ENCODE results near the gene CACNA1S.

CACNA1S gene

GRCh38 chr1:201023920-201024624, 88.2 kb downstream of the CACNA1S start:
- Mint-ChIP-seq H3K27me3 (no peaks in the 10 kb centered on the region), H3K4me3 (peak overlapping the region; percentile 34), H3K27ac (no peak overlapping the region), H3K36me3 (no peaks in the 10 kb centered on the region), H3K9me3 (no peaks in the 10 kb centered on the region), H3K4me1 (peaks cover 53% of the 10 kb centered on the region)
- ATAC-seq (ENCODE audit: low read depth) (peak; percentile 0), DNase-seq (ENCODE audit: low spot score in 2 of 2) (no peak)

DNA sequence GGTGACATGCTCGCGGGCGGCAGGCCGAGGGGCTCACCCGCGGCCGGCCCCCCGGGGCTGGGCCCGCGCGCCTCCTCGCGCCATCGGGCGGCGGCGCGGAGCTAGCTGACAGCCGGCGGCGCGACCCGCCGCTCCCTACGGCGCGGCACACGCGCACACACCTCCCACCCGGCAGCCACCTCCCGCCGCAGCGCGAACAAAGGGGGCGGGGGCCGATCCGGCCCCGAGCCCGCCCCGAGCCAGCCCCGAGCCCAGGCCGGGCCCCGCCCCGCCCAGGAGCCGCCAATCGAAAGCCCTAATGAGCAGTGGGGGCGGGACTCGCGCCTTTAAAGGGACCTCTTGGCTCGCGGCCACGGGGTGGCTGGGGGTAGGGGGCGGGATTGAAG, 88.7 kb downstream of the CACNA1S start, which contains the start of gene KIF21B:
Gene KIF21B, minus strand, starts transcription at position 198 of the 386 bp plus-strand sequence. CDS start 331 bp downstream, outside the sequence.
- Mint-ChIP-seq H3K36me3 (no peaks in the 10 kb centered on the region), H3K4me1 (peaks cover 53% of the 10 kb centered on the region), H3K27ac (peak within 1 kb of the TSS; percentile 95), H3K4me3 (peak within 1 kb of the TSS; percentile 93), H3K9me3 (no peaks in the 10 kb centered on the region), H3K27me3 (no peaks in the 10 kb centered on the region)
- ATAC-seq (ENCODE audit: low read depth): peak; percentile 78
- DNase-seq (ENCODE audit: low spot score in 2 of 2): peak; percentile 89 to 90

- DNase-seq (ENCODE audit: low spot score in 2 of 2) (peak in 1 of 2 donors; percentile 28), ATAC-seq (ENCODE audit: low read depth) (peak; percentile 9)
- Mint-ChIP-seq H3K4me1 (peaks cover 58% of the 10 kb centered on the region), H3K27ac (peak overlapping the region; percentile 95), H3K9me3 (no peaks in the 10 kb centered on the region), H3K27me3 (no peaks in the 10 kb centered on the region), H3K4me3 (peak overlapping the region; percentile 93), H3K36me3 (no peaks in the 10 kb centered on the region)
Measured at GRCh38 chr1:201022820-201023516, 89.3 kb downstream of the CACNA1S start.

DNA sequence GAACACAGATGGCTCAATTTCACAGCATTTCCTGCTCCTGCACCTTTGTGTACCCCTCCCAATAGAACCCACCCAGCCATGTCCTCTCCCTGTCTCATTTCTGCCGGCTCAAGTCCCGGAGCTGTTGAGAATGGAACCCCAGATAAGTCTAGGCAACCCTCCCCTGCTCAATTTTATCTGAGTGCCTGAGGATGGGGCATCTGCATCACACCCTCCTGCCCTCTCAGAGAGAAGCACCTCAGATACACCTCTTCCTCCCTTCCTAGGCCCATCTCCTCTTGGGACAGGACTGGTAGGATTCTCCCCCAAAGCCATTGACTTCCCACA, 89.8 kb downstream of the CACNA1S start:
- peak overlapping the region; percentile 93 for H3K4me3 Mint-ChIP-seq

GRCh38 chr1:201021630-201022492, 90.4 kb downstream of the CACNA1S start:
- peak overlapping the region; percentile 93 for H3K4me3 Mint-ChIP-seq
- no peak for ATAC-seq (ENCODE audit: low read depth)
- peaks cover 59% of the 10 kb centered on the region for H3K4me1 Mint-ChIP-seq
- H3K27ac Mint-ChIP-seq: peak overlapping the region; percentile 95
- no peaks in the 10 kb centered on the region for H3K36me3 Mint-ChIP-seq
- H3K9me3 Mint-ChIP-seq: no peaks in the 10 kb centered on the region
- H3K27me3 Mint-ChIP-seq: no peaks in the 10 kb centered on the region
- DNase-seq (ENCODE audit: low spot score in 2 of 2): peak in 1 of 2 donors; percentile 18

More for the DNA sequence above, 89.8 kb downstream of the CACNA1S start:
- no peak for DNase-seq (ENCODE audit: low spot score in 2 of 2)
- Mint-ChIP-seq H3K4me1 (peaks cover 57% of the 10 kb centered on the region), H3K36me3 (no peaks in the 10 kb centered on the region), H3K9me3 (no peaks in the 10 kb centered on the region), H3K27ac (peak overlapping the region; percentile 95), H3K27me3 (no peaks in the 10 kb centered on the region)
- ATAC-seq (ENCODE audit: low read depth): no peak

GRCh38 chr1:201020721-201021629, 91.3 kb downstream of the CACNA1S start:
- Mint-ChIP-seq H3K4me1 (peaks cover 58% of the 10 kb centered on the region), H3K27ac (peak overlapping the region; percentile 95), H3K9me3 (no peaks in the 10 kb centered on the region), H3K4me3 (peak overlapping the region; percentile 93), H3K36me3 (no peaks in the 10 kb centered on the region), H3K27me3 (no peaks in the 10 kb centered on the region)
- DNase-seq (ENCODE audit: low spot score in 2 of 2) (peak in 1 of 2 donors; percentile 16), ATAC-seq (ENCODE audit: low read depth) (no peak)

- no peaks in the 10 kb centered on the region for H3K27me3 Mint-ChIP-seq
- H3K4me3 Mint-ChIP-seq: peak overlapping the region; percentile 80
- ATAC-seq (ENCODE audit: low read depth) (peak; percentile 20), DNase-seq (ENCODE audit: low spot score in 2 of 2) (peak; percentile 23 to 30)
- H3K9me3 Mint-ChIP-seq: no peaks in the 10 kb centered on the region
- no peaks in the 10 kb centered on the region for H3K36me3 Mint-ChIP-seq
- peak overlapping the region; percentile 95 for H3K27ac Mint-ChIP-seq
- H3K4me1 Mint-ChIP-seq: peaks cover 60% of the 10 kb centered on the region
Measured at GRCh38 chr1:201020040-201020591, 92.1 kb downstream of the CACNA1S start.

- peak; percentile 59 to 78 for DNase-seq (ENCODE audit: low spot score in 2 of 2)
Measured at GRCh38 chr1:201019321-201019977, 92.8 kb downstream of the CACNA1S start.

DNA sequence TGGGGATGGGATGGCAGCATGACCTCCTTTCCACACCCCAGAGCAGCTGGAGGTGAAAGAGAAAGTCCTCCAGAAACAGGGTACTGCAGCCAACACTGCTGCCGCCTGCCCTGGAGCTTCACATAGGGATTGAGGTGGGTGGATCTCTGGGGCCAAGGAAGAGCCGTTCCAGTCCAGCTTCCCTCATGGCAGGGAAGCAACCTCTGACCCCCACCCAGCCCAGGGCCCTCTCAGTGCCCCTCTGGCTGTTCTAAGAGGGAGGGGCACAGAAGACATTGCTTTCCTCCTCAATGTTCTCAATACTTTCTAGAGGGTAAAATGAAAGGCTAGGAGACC, 94.4 kb downstream of the CACNA1S start:
- no peaks in the 10 kb centered on the region for H3K9me3 Mint-ChIP-seq
- no peaks in the 10 kb centered on the region for H3K36me3 Mint-ChIP-seq
- H3K4me1 Mint-ChIP-seq: peaks cover 69% of the 10 kb centered on the region
- no peak overlapping the region for H3K27ac Mint-ChIP-seq
- H3K27me3 Mint-ChIP-seq: no peaks in the 10 kb centered on the region
- no peak for DNase-seq (ENCODE audit: low spot score in 2 of 2)
- peak overlapping the region; percentile 57 for H3K4me3 Mint-ChIP-seq
- ATAC-seq (ENCODE audit: low read depth): no peak

More at GRCh38 chr1:201019321-201019977, 92.8 kb downstream of the CACNA1S start:
- Mint-ChIP-seq H3K27me3 (no peaks in the 10 kb centered on the region), H3K36me3 (no peaks in the 10 kb centered on the region), H3K9me3 (no peaks in the 10 kb centered on the region), H3K27ac (peak overlapping the region; percentile 95), H3K4me3 (peak overlapping the region; percentile 72), H3K4me1 (peaks cover 64% of the 10 kb centered on the region)
- peak; percentile 71 for ATAC-seq (ENCODE audit: low read depth)

DNA sequence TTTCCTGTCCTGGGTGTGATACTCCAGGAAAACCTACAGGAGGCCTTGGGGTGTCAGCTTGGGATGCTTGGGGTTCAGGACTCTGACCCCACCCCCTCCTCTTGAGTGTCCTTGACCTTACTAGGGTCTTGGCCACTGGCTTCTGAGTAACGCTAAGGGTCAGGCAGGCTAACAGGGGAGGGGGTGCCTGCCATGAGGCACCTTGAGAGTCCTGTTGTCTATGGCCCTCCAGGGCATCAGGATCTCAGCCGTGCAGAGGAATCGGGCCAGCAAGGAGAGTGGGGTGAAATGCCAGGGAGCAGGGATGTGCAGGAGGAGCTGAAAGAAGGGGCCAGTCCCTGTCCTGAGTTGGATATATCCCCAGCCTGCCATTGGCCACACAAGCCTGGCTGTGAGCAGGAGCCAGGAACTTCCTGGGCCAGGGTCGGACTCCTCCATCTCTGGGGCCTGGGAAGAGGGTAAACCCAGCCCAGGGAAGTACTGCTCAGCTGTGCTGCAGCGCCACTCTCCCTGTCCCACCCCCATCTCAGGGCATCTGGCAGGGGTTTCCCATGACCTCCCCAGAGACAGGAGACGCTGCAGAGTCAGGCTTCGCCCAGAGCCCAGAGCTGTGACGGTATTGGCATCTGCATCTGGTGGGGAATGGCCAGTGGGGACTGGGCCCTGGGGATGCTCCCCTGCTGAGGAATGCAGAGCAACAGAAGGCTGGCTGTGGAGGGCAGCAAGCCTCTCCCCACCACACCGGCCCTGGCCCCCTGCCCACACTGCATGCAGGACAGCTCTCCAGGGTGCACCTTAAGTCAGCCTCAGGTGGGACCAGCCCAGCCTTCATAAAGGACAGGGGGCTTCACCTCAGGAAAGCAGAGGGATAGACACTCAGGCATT, 95.0 kb downstream of the CACNA1S start:
- H3K27me3 Mint-ChIP-seq: no peaks in the 10 kb centered on the region
- H3K4me3 Mint-ChIP-seq: peak overlapping the region; percentile 57
- no peaks in the 10 kb centered on the region for H3K36me3 Mint-ChIP-seq
- no peaks in the 10 kb centered on the region for H3K9me3 Mint-ChIP-seq
- H3K27ac Mint-ChIP-seq: peak overlapping the region; percentile 74
- H3K4me1 Mint-ChIP-seq: peaks cover 68% of the 10 kb centered on the region
- DNase-seq (ENCODE audit: low spot score in 2 of 2): peak; percentile 40 to 47
- ATAC-seq (ENCODE audit: low read depth): peak; percentile 50

DNA sequence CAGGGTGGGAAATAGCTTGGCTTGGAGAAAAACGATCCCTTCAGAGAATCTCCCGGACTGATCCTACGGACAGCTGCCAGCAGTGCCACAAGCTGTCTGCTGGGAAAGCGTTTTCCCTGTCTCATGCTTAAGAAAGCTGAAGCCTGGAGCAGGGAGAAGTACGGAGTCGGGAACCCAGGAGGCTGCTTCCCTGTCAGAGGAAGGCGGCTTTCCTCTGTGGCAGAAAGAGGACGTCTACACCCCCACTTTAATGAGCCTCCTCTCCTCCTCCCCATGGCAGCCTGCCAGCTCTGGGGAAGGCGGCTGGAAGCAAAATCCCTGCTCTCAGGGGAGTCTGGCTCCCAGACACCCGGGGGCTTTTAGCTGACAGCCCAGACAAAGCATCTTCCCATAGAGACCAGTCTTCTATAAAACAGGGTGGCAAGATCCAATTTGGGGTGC, 96.0 kb downstream of the CACNA1S start:
- H3K4me3 Mint-ChIP-seq: no peak overlapping the region
- no peak for ATAC-seq (ENCODE audit: low read depth)
- H3K36me3 Mint-ChIP-seq: no peaks in the 10 kb centered on the region
- H3K4me1 Mint-ChIP-seq: peaks cover 67% of the 10 kb centered on the region
- H3K27me3 Mint-ChIP-seq: no peaks in the 10 kb centered on the region
- H3K9me3 Mint-ChIP-seq: no peaks in the 10 kb centered on the region
- DNase-seq (ENCODE audit: low spot score in 2 of 2): no peak
- peak overlapping the region; percentile 24 for H3K27ac Mint-ChIP-seq
